HepG2 (cell line): ENCODE results near the gene ASGR1. TPM values are rescaled to one million over a fixed set of nuclear protein-coding genes. Genes with fewer than 3 reads are reported as not detected.

Experiments used
- CEBPB ChIP-seq: IDR thresholded peaks from 2 replicates; pipeline ENCODE4 v1.6.1; 2011; ENCODE audit warnings: low read depth, low read length, improper control_type of control experiment, borderline replicate concordance
- EED ChIP-seq: sonication (generic); formaldehyde crosslinking; IDR thresholded peaks from 2 replicates; pipeline ENCODE4 v1.5.0; 2020; ENCODE audit warnings: mild to moderate bottlenecking, missing genetic modification reagents
- ELF3 ChIP-seq: IDR thresholded peaks from 2 replicates; pipeline ENCODE4 v1.6.1; 2016; ENCODE audit warnings: missing genetic modification reagents, missing compliant biosample characterization
- FOXC1 ChIP-seq: sonication (generic); formaldehyde crosslinking; IDR thresholded peaks from 2 replicates; pipeline ENCODE4 v1.8.0; 2022; ENCODE audit warnings: mild to moderate bottlenecking, missing genetic modification reagents, borderline replicate concordance
- FOXK1 ChIP-seq: sonication (generic); formaldehyde crosslinking; IDR thresholded peaks from 2 replicates; pipeline ENCODE4 v1.4.0; 2020; ENCODE audit warnings: low read depth, missing genetic modification reagents, borderline replicate concordance
- GATAD1 ChIP-seq: IDR thresholded peaks from 2 replicates; pipeline ENCODE4 v1.6.1; 2016; ENCODE audit warnings: missing genetic modification reagents, missing compliant biosample characterization
- GLMP ChIP-seq: sonication (generic); formaldehyde crosslinking; IDR thresholded peaks from 2 replicates; pipeline ENCODE4 v1.9.0; 2021; ENCODE audit warnings: missing genetic modification reagents, mild to moderate bottlenecking, borderline replicate concordance
- HCFC1 ChIP-seq: fragments of 150-350 bp; IDR thresholded peaks from 2 replicates; pipeline ENCODE4 v1.6.1; 2014; ENCODE audit warnings: low read depth, low read length
- HOMEZ ChIP-seq: IDR thresholded peaks from 2 replicates; pipeline ENCODE4 v1.6.1; 2016; ENCODE audit warnings: low read depth
- KLF11 ChIP-seq: IDR thresholded peaks from 2 replicates; pipeline ENCODE4 v1.6.1; 2016; ENCODE audit warnings: missing compliant biosample characterization
- MYC ChIP-seq: sonication (generic); formaldehyde crosslinking; IDR thresholded peaks from 2 replicates; pipeline ENCODE4 v1.9.0; 2021; ENCODE audit warnings: missing genetic modification reagents, borderline replicate concordance
- NR3C1 ChIP-seq: sonication (generic); formaldehyde crosslinking; IDR thresholded peaks from 2 replicates; pipeline ENCODE4 v1.4.0; 2020; ENCODE audit warnings: missing genetic modification reagents
- THAP8 ChIP-seq: sonication (generic); formaldehyde crosslinking; IDR thresholded peaks from 2 replicates; pipeline ENCODE4 v1.5.1; 2020; ENCODE audit warnings: missing genetic modification reagents, mild to moderate bottlenecking, borderline replicate concordance
- WIZ ChIP-seq: sonication (generic); formaldehyde crosslinking; IDR thresholded peaks from 2 replicates; pipeline ENCODE4 v1.5.1; 2020; ENCODE audit warnings: mild to moderate bottlenecking, missing genetic modification reagents
- ZBTB21 ChIP-seq: sonication (generic); formaldehyde crosslinking; IDR thresholded peaks from 2 replicates; pipeline ENCODE4 v1.4.0; 2020; ENCODE audit warnings: missing genetic modification reagents
- ZNF251 ChIP-seq: sonication (generic); formaldehyde crosslinking; IDR thresholded peaks from 2 replicates; pipeline ENCODE4 v1.9.0; 2021; ENCODE audit warnings: mild to moderate bottlenecking, missing genetic modification reagents
- ZNF343 ChIP-seq: sonication (generic); formaldehyde crosslinking; IDR thresholded peaks from 2 replicates; pipeline ENCODE4 v1.4.0; 2020; ENCODE audit warnings: mild to moderate bottlenecking, missing genetic modification reagents
- ZNF432 ChIP-seq: sonication (generic); formaldehyde crosslinking; IDR thresholded peaks from 2 replicates; pipeline ENCODE4 v1.5.0; 2020; ENCODE audit warnings: missing genetic modification reagents, mild to moderate bottlenecking, borderline replicate concordance
- ZNF784 ChIP-seq: sonication (generic); formaldehyde crosslinking; IDR thresholded peaks from 2 replicates; pipeline ENCODE4 v1.5.1; 2020; ENCODE audit warnings: missing genetic modification reagents, mild to moderate bottlenecking, borderline replicate concordance
- ZNF841 ChIP-seq: sonication (generic); formaldehyde crosslinking; IDR thresholded peaks from 2 replicates; pipeline ENCODE4 v1.8.1; 2023; ENCODE audit warnings: missing genetic modification reagents, borderline replicate concordance
- ZSCAN31 ChIP-seq: sonication (generic); formaldehyde crosslinking; IDR thresholded peaks from 2 replicates; pipeline ENCODE4 v1.5.0; 2020; ENCODE audit warnings: low read depth, mild to moderate bottlenecking, missing genetic modification reagents
- ZXDC ChIP-seq: sonication (generic); formaldehyde crosslinking; IDR thresholded peaks from 2 replicates; pipeline ENCODE4 v1.5.0; 2020; ENCODE audit warnings: mild to moderate bottlenecking, missing genetic modification reagents
- polyA plus RNA-seq, 8 experiments: library from polyadenylated mRNA; depleted of rRNA in 3 of 8; stranded (reverse) in 7 of 8; unstranded in 1 of 8; fragments of >200 nt; fragmentation: Illumina TruSeq in 4 of 8; extraction: Trizol in 4 of 8; gene quantifications; 2 replicates each; pipeline versions ENCODE4 v1.2.1 to v1.2.3, GENCODE V29; 2011 to 2016; ENCODE audit warnings: low read depth in 4 of 8, missing spikeins in 1 of 8, mixed read lengths in 1 of 8; ENCODE audit not compliant: insufficient read depth in 1 of 8
- total RNA-seq, 5 experiments: library from RNA; depleted of rRNA; stranded (reverse); fragments of >200 nt; fragmentation: Illumina TruSeq; extraction: Trizol; gene quantifications; 2 replicates each; pipeline ENCODE4 v1.2.3, GENCODE V29; 2016; ENCODE audit warnings: low read depth in 1 of 5

Gene ASGR1
- total and polyA plus RNA-seq, 2 of the 13 experiments (the other 11 are each of a cell fraction or from before 2014, with no cell fraction given), result 353 to 796 TPM

- TF ChIP-seq ZXDC (no peak; the same call in 1 of the 2 replicates), KLF11 (CRISPR knock-in tag) (no peak), FOXC1 (peak; percentile 25; the same call in 1 of the 2 replicates), EED (CRISPR knock-in tag) (no peak), NR3C1 (CRISPR knock-in tag) (no peak), ZNF343 (CRISPR knock-in tag) (peak; percentile 42; the same call in 1 of the 2 replicates), HOMEZ (CRISPR knock-in tag) (no peak), ZNF251 (CRISPR knock-in tag) (no peak), ZBTB21 (CRISPR knock-in tag) (no peak), GATAD1 (CRISPR knock-in tag) (peak; percentile 79; the same call in 1 of the 2 replicates), CEBPB (no peak), ELF3 (peak; percentile 9; the same call in 1 of the 2 replicates), MYC (peak; percentile 69; the same call in 1 of the 2 replicates), ZNF784 (CRISPR knock-in tag) (peak; percentile 93), GLMP (CRISPR knock-in tag) (no peak), ZSCAN31 (peak; percentile 24), THAP8 (CRISPR knock-in tag) (no peak), ZNF432 (CRISPR knock-in tag) (no peak), WIZ (CRISPR knock-in tag) (no peak), FOXK1 (CRISPR knock-in tag) (no peak), HCFC1 (peak; percentile 90), ZNF841 (CRISPR knock-in tag) (peak; percentile 74; the same call in 1 of the 2 replicates)
These were observed 40.8 kb upstream of the ASGR1 start, which contains the start of the genes ACADVL and DLG4 (continued) for GRCh38 chr17:7219812-7220592.
